GM12873 (cell line): ENCODE results near the gene KCNJ14.
A peak's percentile ranks its signal among the peaks of the same experiment; 100 is the strongest.

Experiments used
- CTCF ChIP-seq: IDR thresholded peaks from 2 replicates; pipeline ENCODE4 v1.5.1; 2012; ENCODE audit warnings: low read depth, mild to moderate bottlenecking, moderate library complexity, low read length, control low read depth; ENCODE audit not compliant: insufficient read depth; ENCODE audit errors: missing control alignments

KCNJ14 gene

GRCh38 chr19:48419158-48419920 lies 36.0 kb upstream of the KCNJ14 start:
- no peak for TF ChIP-seq CTCF

- no peak for TF ChIP-seq CTCF
Measured at GRCh38 chr19:48421548-48421947, 33.8 kb upstream of the KCNJ14 start.

- TF ChIP-seq CTCF, result peak; percentile 11
Measured at GRCh38 chr19:48424694-48425219, 30.6 kb upstream of the KCNJ14 start.

GRCh38 chr19:48428670-48429069 lies 26.7 kb upstream of the KCNJ14 start:
- no peak for TF ChIP-seq CTCF

GRCh38 chr19:48433337-48433736 lies 22.0 kb upstream of the KCNJ14 start:
- peak; percentile 16 for TF ChIP-seq CTCF

GRCh38 chr19:48436586-48436985 lies 18.8 kb upstream of the KCNJ14 start:
- no peak for TF ChIP-seq CTCF

GRCh38 chr19:48441360-48442050 lies 13.9 kb upstream of the KCNJ14 start:
- no peak for TF ChIP-seq CTCF
